Trophoblast cell (in vitro differentiated cells and primary cell): ENCODE measurements around the gene GRB10.

ENCODE experiments used
- DNase-seq, 2 donors: peaks; one replicate each; pipeline ENCODE4 v3.0.0-alpha.2; 2016
- H2AFZ ChIP-seq: 2 replicates; pipeline ENCODE4 v1.6.1; 2013; ENCODE audit warnings: low read length, moderate library complexity, mild to moderate bottlenecking; ENCODE audit not compliant: insufficient read depth, poor library complexity
- H2AK5ac ChIP-seq: 2 replicates; pipeline ENCODE4 v1.6.1; 2013; ENCODE audit warnings: mild to moderate bottlenecking, low read length
- H2BK120ac ChIP-seq: 2 replicates; pipeline ENCODE4 v1.6.1; 2013; ENCODE audit warnings: low read length, mild to moderate bottlenecking, moderate library complexity; ENCODE audit not compliant: insufficient read depth, poor library complexity
- H2BK12ac ChIP-seq: 2 replicates; pipeline ENCODE4 v1.6.1; 2013; ENCODE audit warnings: mild to moderate bottlenecking, low read length, moderate library complexity
- H2BK5ac ChIP-seq: 2 replicates; pipeline ENCODE4 v1.6.1; 2013; ENCODE audit warnings: low read length, low read depth, moderate library complexity, mild to moderate bottlenecking; ENCODE audit not compliant: poor library complexity
- H3K14ac ChIP-seq: 2 replicates; pipeline ENCODE4 v1.6.1; 2013; ENCODE audit warnings: mild to moderate bottlenecking, low read length
- H3K18ac ChIP-seq: 2 replicates; pipeline ENCODE4 v1.6.1; 2013; ENCODE audit warnings: mild to moderate bottlenecking, low read length
- H3K23ac ChIP-seq: 2 replicates; pipeline ENCODE4 v1.6.1; 2013; ENCODE audit warnings: low read length
- H3K27ac ChIP-seq: 2 replicates; pipeline ENCODE4 v1.5.1; 2013; ENCODE audit warnings: low read depth, mild to moderate bottlenecking, inconsistent platforms, low read length, moderate library complexity
- H3K27me3 ChIP-seq: 2 replicates; pipeline ENCODE4 v1.6.1; 2013; ENCODE audit warnings: inconsistent platforms, mild to moderate bottlenecking, low read length, moderate library complexity; ENCODE audit not compliant: insufficient read depth
- H3K36me3 ChIP-seq, 2 experiments: 1 replicate in 1 of 2; 2 replicates in 1 of 2; pipeline ENCODE4 v1.6.1; 2013; ENCODE audit warnings: low read length in 2 of 2, mild to moderate bottlenecking in 2 of 2, moderate library complexity in 1 of 2; ENCODE audit not compliant: insufficient read depth in 2 of 2, control insufficient read depth in 1 of 2
- H3K4ac ChIP-seq: 2 replicates; pipeline ENCODE4 v1.6.1; 2013; ENCODE audit warnings: low read depth, mild to moderate bottlenecking, low read length, moderate library complexity
- H3K4me1 ChIP-seq, 2 experiments: 1 replicate in 1 of 2; 2 replicates in 1 of 2; pipeline ENCODE4 v1.6.1; 2013; ENCODE audit warnings: low read length in 2 of 2, mild to moderate bottlenecking in 2 of 2, moderate library complexity in 1 of 2; ENCODE audit not compliant: insufficient read depth in 2 of 2, control insufficient read depth in 1 of 2
- H3K4me2 ChIP-seq: 2 replicates; pipeline ENCODE4 v1.6.1; 2013; ENCODE audit warnings: inconsistent platforms, mild to moderate bottlenecking, low read length, moderate library complexity
- H3K4me3 ChIP-seq: 2 replicates; pipeline ENCODE4 v1.5.1; 2013; ENCODE audit warnings: mild to moderate bottlenecking, low read depth, low read length, inconsistent platforms
- H3K79me1 ChIP-seq: one replicate; pipeline ENCODE4 v1.6.1; 2013; ENCODE audit warnings: low read length
- H3K79me2 ChIP-seq: 2 replicates; pipeline ENCODE4 v1.6.1; 2013; ENCODE audit warnings: low read length, mild to moderate bottlenecking; ENCODE audit not compliant: control insufficient read depth, insufficient read depth, poor library complexity
- H3K9ac ChIP-seq: 2 replicates; pipeline ENCODE4 v1.6.1; 2013; ENCODE audit warnings: mild to moderate bottlenecking, low read length
- H3K9me3 ChIP-seq: 2 replicates; pipeline ENCODE4 v1.6.1; 2013; ENCODE audit warnings: low read depth, mild to moderate bottlenecking, control low read depth, inconsistent platforms, low read length; ENCODE audit not compliant: insufficient read depth
- H4K12ac ChIP-seq: 2 replicates; pipeline ENCODE4 v1.6.1; 2013; ENCODE audit warnings: low read depth, mild to moderate bottlenecking, low read length, moderate library complexity
- H4K8ac ChIP-seq: 2 replicates; pipeline ENCODE4 v1.6.1; 2013; ENCODE audit warnings: low read depth, mild to moderate bottlenecking, low read length, moderate library complexity
- H4K91ac ChIP-seq: one replicate; pipeline ENCODE4 v1.6.1; 2013; ENCODE audit warnings: low read depth, mild to moderate bottlenecking, low read length, moderate library complexity
- WGBS: extraction: QIAGEN DNeasy Blood & Tissue Kit; methylation state at CpG from one replicate; pipeline ENCODE4 v1.1.7; 2013; ENCODE audit warnings: missing lambda C conversion rate; ENCODE audit not compliant: insufficient read length, insufficient coverage; ENCODE audit errors: extremely low coverage; 5-methylcytosine and 5-hydroxymethylcytosine counted together

The GRB10 gene

DNA sequence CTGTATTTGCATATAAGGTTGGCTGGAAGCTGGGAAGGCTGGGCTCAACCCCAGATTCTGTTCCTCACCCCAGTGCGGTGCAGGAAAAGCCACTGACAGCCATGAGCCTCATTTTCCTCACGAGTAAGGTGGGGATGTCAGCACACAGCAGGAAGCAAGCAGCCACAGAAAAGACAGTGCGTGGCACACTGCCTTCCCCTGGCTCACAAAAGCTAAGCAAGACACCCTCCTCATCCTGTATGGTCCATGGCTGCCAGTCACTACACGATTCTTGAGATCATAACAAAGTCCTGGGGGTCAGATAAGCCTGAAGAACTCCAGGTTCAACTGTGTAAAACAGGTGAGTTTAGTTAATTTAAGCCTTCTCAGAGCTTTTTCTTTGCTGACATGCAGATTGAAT is 188.6 kb downstream of the GRB10 start:
- no peak overlapping the region for H3K9ac ChIP-seq
- no peak overlapping the region for H3K4me3 ChIP-seq
- H2AK5ac ChIP-seq = no peak overlapping the region
- H2BK120ac ChIP-seq = no peak overlapping the region
- H2BK5ac ChIP-seq = no peak overlapping the region
- no peak overlapping the region for H2BK12ac ChIP-seq
- no peak overlapping the region for H3K4me2 ChIP-seq
- no peak overlapping the region for H4K12ac ChIP-seq
- no peaks in the 10 kb centered on the region for H3K79me2 ChIP-seq
- no peaks in the 10 kb centered on the region for H3K27me3 ChIP-seq
- no peak overlapping the region for H2AFZ ChIP-seq
- no peak for DNase-seq
- H3K27ac ChIP-seq = no peak overlapping the region
- peaks cover 12 to 24% of the 10 kb centered on the region in 2 experiments for H3K36me3 ChIP-seq
- no peaks in the 10 kb centered on the region for H3K4me1 ChIP-seq
- no CpG with 5 or more reads among the region's 4 CpGs for WGBS
- H4K91ac ChIP-seq = no peak overlapping the region
- no peak overlapping the region for H3K4ac ChIP-seq
- H3K79me1 ChIP-seq = no peaks in the 10 kb centered on the region
- H3K18ac ChIP-seq = no peak overlapping the region
- no peak overlapping the region for H3K23ac ChIP-seq
- no peak overlapping the region for H4K8ac ChIP-seq
- H3K9me3 ChIP-seq = peaks cover 6% of the 10 kb centered on the region
- H3K14ac ChIP-seq = no peak overlapping the region

GRCh38 chr7:50592940-50593339 is 189.8 kb downstream of the GRB10 start:
- Histone ChIP-seq H3K79me2 (no peaks in the 10 kb centered on the region), H3K79me1 (no peaks in the 10 kb centered on the region), H4K12ac (no peak overlapping the region), H2BK120ac (no peak overlapping the region), H2AFZ (no peak overlapping the region), H3K4me1 (no peaks in the 10 kb centered on the region), H2AK5ac (no peak overlapping the region), H3K23ac (no peak overlapping the region), H3K4me3 (no peak overlapping the region), H2BK5ac (no peak overlapping the region), H3K18ac (no peak overlapping the region), H3K4me2 (no peak overlapping the region), H3K36me3 (peaks cover 12 to 20% of the 10 kb centered on the region in 2 experiments), H4K8ac (no peak overlapping the region), H3K27me3 (no peaks in the 10 kb centered on the region), H3K4ac (no peak overlapping the region), H3K9me3 (peaks cover 6% of the 10 kb centered on the region), H3K9ac (no peak overlapping the region), H3K14ac (no peak overlapping the region), H4K91ac (no peak overlapping the region), H3K27ac (no peak overlapping the region), H2BK12ac (no peak overlapping the region)
- no CpG with 5 or more reads among the region's 13 CpGs for WGBS
- DNase-seq = no peak

DNA sequence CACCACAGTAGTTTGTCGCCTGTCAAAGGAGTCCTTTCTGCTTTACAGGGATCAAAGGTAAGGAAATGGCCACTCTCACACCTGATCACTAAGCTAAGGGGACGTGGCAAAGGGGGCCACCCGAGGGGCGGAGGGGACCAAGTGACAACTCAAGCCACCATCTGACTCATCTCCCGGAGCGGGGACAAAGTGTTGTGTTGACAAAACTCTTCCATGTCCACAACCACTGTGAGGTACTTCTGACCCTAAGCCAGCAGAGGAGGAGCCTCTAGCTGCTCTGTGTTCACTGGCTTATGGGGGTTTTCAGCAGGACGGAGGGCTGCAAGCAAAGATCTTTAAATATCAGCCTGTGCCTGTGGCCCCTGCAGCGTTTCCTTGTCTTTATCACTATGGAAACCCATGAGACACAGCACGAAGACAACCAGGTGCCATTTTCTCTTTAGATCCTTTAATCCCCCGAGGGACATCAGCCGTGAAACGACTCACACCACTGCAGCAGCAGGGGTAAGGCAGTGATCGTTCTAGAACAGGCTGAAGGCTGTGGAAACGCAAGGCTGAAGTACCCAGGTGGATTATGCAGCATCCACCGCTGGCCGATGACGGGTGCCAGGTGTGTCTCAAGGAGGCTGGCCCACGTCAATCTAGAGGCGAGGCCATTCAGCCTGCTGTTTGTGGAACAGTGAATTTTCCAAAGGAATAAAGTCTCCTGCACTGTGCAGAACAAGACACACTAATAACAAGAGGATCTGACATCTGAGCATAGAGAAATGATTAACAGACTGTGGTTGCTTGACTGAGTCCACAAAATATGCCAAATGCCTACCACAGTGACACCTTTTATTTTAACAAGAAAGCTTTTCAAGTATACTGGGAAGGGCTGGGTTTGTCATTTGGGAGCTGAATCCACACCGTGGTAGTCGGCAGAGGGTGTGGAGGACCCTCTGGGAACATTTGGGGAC is 190.9 kb downstream of the GRB10 start:
- no peaks in the 10 kb centered on the region for H3K4me1 ChIP-seq
- H4K8ac ChIP-seq = no peak overlapping the region
- no peak overlapping the region for H3K27ac ChIP-seq
- no peak overlapping the region for H2AK5ac ChIP-seq
- H3K36me3 ChIP-seq = peaks cover 9 to 17% of the 10 kb centered on the region in 2 experiments
- H3K79me1 ChIP-seq = no peaks in the 10 kb centered on the region
- no peak overlapping the region for H3K23ac ChIP-seq
- no peak overlapping the region for H3K14ac ChIP-seq
- H2BK12ac ChIP-seq = no peak overlapping the region
- H3K9me3 ChIP-seq = peaks cover 8% of the 10 kb centered on the region
- no peak overlapping the region for H3K18ac ChIP-seq
- no peak overlapping the region for H4K12ac ChIP-seq
- no peak overlapping the region for H4K91ac ChIP-seq
- H2AFZ ChIP-seq = no peak overlapping the region
- no peak overlapping the region for H3K9ac ChIP-seq
- no peak overlapping the region for H3K4me2 ChIP-seq
- no peak overlapping the region for H3K4ac ChIP-seq
- no peak overlapping the region for H2BK120ac ChIP-seq
- H3K27me3 ChIP-seq = no peaks in the 10 kb centered on the region
- no peak overlapping the region for H2BK5ac ChIP-seq
- no peaks in the 10 kb centered on the region for H3K79me2 ChIP-seq
- no peak for DNase-seq
- WGBS = no CpG with 5 or more reads among the region's 21 CpGs
- H3K4me3 ChIP-seq = no peak overlapping the region

- Histone ChIP-seq H3K14ac (no peak overlapping the region), H2AK5ac (no peak overlapping the region), H2BK5ac (no peak overlapping the region), H2BK120ac (no peak overlapping the region), H3K79me2 (no peaks in the 10 kb centered on the region), H4K91ac (no peak overlapping the region), H3K18ac (no peak overlapping the region), H3K4me1 (no peaks in the 10 kb centered on the region), H3K4me3 (no peak overlapping the region), H3K9me3 (peaks cover 12% of the 10 kb centered on the region), H3K27me3 (no peaks in the 10 kb centered on the region), H3K79me1 (no peaks in the 10 kb centered on the region), H3K4ac (no peak overlapping the region), H2BK12ac (no peak overlapping the region), H4K12ac (no peak overlapping the region), H3K23ac (no peak overlapping the region), H3K4me2 (no peak overlapping the region), H3K9ac (no peak overlapping the region), H3K27ac (no peak overlapping the region), H3K36me3 (peaks cover 9 to 18% of the 10 kb centered on the region in 2 experiments), H2AFZ (no peak overlapping the region), H4K8ac (no peak overlapping the region)
- no CpG with 5 or more reads among the region's 5 CpGs for WGBS
- no peak for DNase-seq
These were observed 191.6 kb downstream of the GRB10 start for GRCh38 chr7:50591098-50591479.
